HepG2 (cell line): ENCODE measurements around the gene CES3. TPM values are rescaled to one million over a fixed set of nuclear protein-coding genes. Genes with fewer than 3 reads are reported as not detected.

Experiments
- AGO1 ChIP-seq: fragments of 200-400 bp; formaldehyde crosslinking; IDR thresholded peaks from 2 replicates; pipeline ENCODE4 v1.6.1; 2017; ENCODE audit warnings: mild to moderate bottlenecking, low read depth, low read length, moderate library complexity; ENCODE audit not compliant: poor library complexity, severe bottlenecking
- ATF7-NPFF ChIP-seq: sonication (generic); formaldehyde crosslinking; IDR thresholded peaks from 2 replicates; pipeline ENCODE4 v1.8.1; 2023; ENCODE audit warnings: mild to moderate bottlenecking, low read depth, missing genetic modification reagents, moderate library complexity
- CEBPG ChIP-seq: IDR thresholded peaks from 2 replicates; pipeline ENCODE4 v1.6.1; 2016
- DNMT3B ChIP-seq: conservative IDR thresholded peaks from 2 replicates; pipeline ENCODE4 v1.6.1; 2016; ENCODE audit warnings: missing biosample characterization, control low read depth
- E2F5 ChIP-seq: sonication (generic); formaldehyde crosslinking; conservative IDR thresholded peaks from 2 replicates; pipeline ENCODE4 v1.4.0; 2020; ENCODE audit warnings: missing genetic modification reagents
- EEA1 ChIP-seq: sonication (generic); formaldehyde crosslinking; IDR thresholded peaks from 2 replicates; pipeline ENCODE4 v1.5.1; 2020; ENCODE audit warnings: mild to moderate bottlenecking, missing genetic modification reagents, borderline replicate concordance
- GABPB1 ChIP-seq: IDR thresholded peaks from 2 replicates; pipeline ENCODE4 v1.6.1; 2016; ENCODE audit warnings: mild to moderate bottlenecking, missing genetic modification reagents, moderate library complexity, missing compliant biosample characterization
- HIVEP1 ChIP-seq: sonication (generic); formaldehyde crosslinking; IDR thresholded peaks from 2 replicates; pipeline ENCODE4 v1.4.0; 2020; ENCODE audit warnings: mild to moderate bottlenecking, missing genetic modification reagents
- HNF1B ChIP-seq: sonication (generic); formaldehyde crosslinking; IDR thresholded peaks from 2 replicates; pipeline ENCODE4 v1.5.1; 2020; ENCODE audit warnings: mild to moderate bottlenecking, moderate library complexity, missing genetic modification reagents
- NR0B2 ChIP-seq: sonication (generic); formaldehyde crosslinking; IDR thresholded peaks from 2 replicates; pipeline ENCODE4 v1.4.0; 2020; ENCODE audit warnings: mild to moderate bottlenecking, missing genetic modification reagents
- RNF2 ChIP-seq: fragments of 450-650 bp; conservative IDR thresholded peaks from 2 replicates; pipeline ENCODE4 v1.6.1; 2016; ENCODE audit warnings: low read depth
- TAF1 ChIP-seq: sonication (generic); formaldehyde crosslinking; IDR thresholded peaks from 2 replicates; pipeline ENCODE4 v1.4.0; 2020; ENCODE audit warnings: missing genetic modification reagents
- THYN1 ChIP-seq: sonication (generic); formaldehyde crosslinking; IDR thresholded peaks from 2 replicates; pipeline ENCODE4 v1.8.1; 2023; ENCODE audit warnings: low read depth, mild to moderate bottlenecking, moderate library complexity, missing genetic modification reagents, borderline replicate concordance
- TMF1 ChIP-seq: sonication (generic); formaldehyde crosslinking; IDR thresholded peaks from 2 replicates; pipeline ENCODE4 v1.8.1; 2022; ENCODE audit warnings: low read depth, missing genetic modification reagents
- ZBTB20 ChIP-seq: sonication (generic); formaldehyde crosslinking; IDR thresholded peaks from 2 replicates; pipeline ENCODE4 v1.8.1; 2023; ENCODE audit warnings: missing genetic modification reagents, low read depth, mild to moderate bottlenecking, borderline replicate concordance
- ZBTB21 ChIP-seq: sonication (generic); formaldehyde crosslinking; IDR thresholded peaks from 2 replicates; pipeline ENCODE4 v1.4.0; 2020; ENCODE audit warnings: missing genetic modification reagents
- ZBTB8A ChIP-seq: sonication (generic); formaldehyde crosslinking; IDR thresholded peaks from 2 replicates; pipeline ENCODE4 v1.4.0; 2020; ENCODE audit warnings: mild to moderate bottlenecking, low read depth, missing genetic modification reagents, borderline replicate concordance
- ZNF207 ChIP-seq: fragments of 450-650 bp; IDR thresholded peaks from 2 replicates; pipeline ENCODE4 v1.6.1; 2016; ENCODE audit warnings: antibody characterized with exemption, borderline replicate concordance
- ZNF232 ChIP-seq: sonication (generic); formaldehyde crosslinking; IDR thresholded peaks from 2 replicates; pipeline ENCODE4 v1.4.0; 2020; ENCODE audit warnings: missing genetic modification reagents, borderline replicate concordance
- ZNF253 ChIP-seq: sonication (generic); formaldehyde crosslinking; IDR thresholded peaks from 2 replicates; pipeline ENCODE4 v1.8.0; 2022; ENCODE audit warnings: mild to moderate bottlenecking, missing genetic modification reagents, borderline replicate concordance
- ZNF3 ChIP-seq: IDR thresholded peaks from 2 replicates; pipeline ENCODE4 v1.7.0; 2017; ENCODE audit warnings: inconsistent platforms
- ZNF788 ChIP-seq: sonication (generic); formaldehyde crosslinking; IDR thresholded peaks from 2 replicates; pipeline ENCODE4 v1.5.0; 2020; ENCODE audit warnings: mild to moderate bottlenecking, missing genetic modification reagents, borderline replicate concordance
- polyA plus RNA-seq, 8 experiments: library from polyadenylated mRNA; depleted of rRNA in 3 of 8; stranded (reverse) in 7 of 8; unstranded in 1 of 8; fragments of >200 nt; fragmentation: Illumina TruSeq in 4 of 8; extraction: Trizol in 4 of 8; gene quantifications; 2 replicates each; pipeline versions ENCODE4 v1.2.1 to v1.2.3, GENCODE V29; 2011 to 2016; ENCODE audit warnings: low read depth in 4 of 8, missing spikeins in 1 of 8, mixed read lengths in 1 of 8; ENCODE audit not compliant: insufficient read depth in 1 of 8
- total RNA-seq, 5 experiments: library from RNA; depleted of rRNA; stranded (reverse); fragments of >200 nt; fragmentation: Illumina TruSeq; extraction: Trizol; gene quantifications; 2 replicates each; pipeline ENCODE4 v1.2.3, GENCODE V29; 2016; ENCODE audit warnings: low read depth in 1 of 5
- TF ChIP-seq, protein P1 (sequence below): sonication (generic); formaldehyde crosslinking; IDR thresholded peaks from 2 replicates; pipeline ENCODE4 v1.5.0; 2020; ENCODE audit warnings: mild to moderate bottlenecking, missing genetic modification reagents
- TF ChIP-seq, protein P2 (sequence below): sonication (generic); formaldehyde crosslinking; IDR thresholded peaks from 2 replicates; pipeline ENCODE4 v1.5.0; 2020; ENCODE audit warnings: mild to moderate bottlenecking, missing genetic modification reagents

CES3 gene
- total and polyA plus RNA-seq, 2 of the 13 experiments (the other 11 are each of a cell fraction or from before 2014, with no cell fraction given) = 6.6 to 17.4 TPM

DNA sequence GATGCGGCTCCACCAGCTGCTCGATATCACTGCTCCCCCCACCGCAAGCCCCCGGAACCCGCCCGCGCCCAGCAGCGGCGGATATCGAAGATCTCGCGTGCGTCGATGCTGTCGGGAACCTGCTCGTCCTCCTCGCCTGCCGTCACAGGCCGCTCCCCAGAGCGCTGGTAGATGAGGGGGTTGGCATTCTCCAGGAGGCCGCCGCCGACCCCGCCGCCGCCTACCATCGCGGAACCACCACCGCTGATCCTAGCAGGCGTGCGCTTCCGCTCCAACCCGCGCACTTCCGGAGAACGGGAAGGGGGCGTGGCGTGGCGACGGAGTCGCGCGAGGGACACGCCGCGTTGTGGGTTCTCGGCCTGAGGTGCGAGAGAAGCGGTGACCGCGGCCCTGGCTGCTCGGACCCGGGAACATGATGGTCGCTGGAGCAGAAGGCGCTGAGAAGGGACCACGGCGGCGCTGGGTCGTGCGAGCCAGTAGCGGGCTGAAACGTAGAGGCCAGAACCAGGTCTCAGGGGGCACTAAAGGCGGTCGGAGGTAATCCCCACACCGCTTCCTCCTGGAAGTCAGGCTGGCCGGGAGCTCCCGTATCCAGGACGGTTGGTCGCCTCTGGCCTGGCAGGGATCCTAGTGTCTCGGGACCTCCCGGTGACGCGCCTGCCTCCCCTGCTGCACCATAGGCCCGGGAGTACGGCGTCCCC lies 26.8 kb upstream of the CES3 start, which contains the start of gene CIAO2B (continued):
- TF ChIP-seq, protein P1, sequence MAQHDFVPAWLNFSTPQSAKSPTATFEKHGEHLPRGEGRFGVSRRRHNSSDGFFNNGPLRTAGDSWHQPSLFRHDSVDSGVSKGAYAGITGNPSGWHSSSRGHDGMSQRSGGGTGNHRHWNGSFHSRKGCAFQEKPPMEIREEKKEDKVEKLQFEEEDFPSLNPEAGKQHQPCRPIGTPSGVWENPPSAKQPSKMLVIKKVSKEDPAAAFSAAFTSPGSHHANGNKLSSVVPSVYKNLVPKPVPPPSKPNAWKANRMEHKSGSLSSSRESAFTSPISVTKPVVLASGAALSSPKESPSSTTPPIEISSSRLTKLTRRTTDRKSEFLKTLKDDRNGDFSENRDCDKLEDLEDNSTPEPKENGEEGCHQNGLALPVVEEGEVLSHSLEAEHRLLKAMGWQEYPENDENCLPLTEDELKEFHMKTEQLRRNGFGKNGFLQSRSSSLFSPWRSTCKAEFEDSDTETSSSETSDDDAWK (CRISPR knock-in tag) = no peak
- TF ChIP-seq DNMT3B = peak; percentile 85; the same call in 1 of the 2 replicates
- TF ChIP-seq ATF7-NPFF = peak; percentile 95
- peak; percentile 99 for TF ChIP-seq GABPB1 (CRISPR knock-in tag)
- TF ChIP-seq HNF1B = peak; percentile 88
- TF ChIP-seq ZNF788 (CRISPR knock-in tag) = peak; percentile 89; the same call in 1 of the 2 replicates
- 0 out of 2 replicates have a peak, but pooled peaks have one; percentile 42 for TF ChIP-seq CEBPG (CRISPR knock-in tag)
- TF ChIP-seq RNF2 = peak; percentile 84
- peak; percentile 64 for TF ChIP-seq EEA1 (CRISPR knock-in tag)
- TF ChIP-seq ZNF253 (CRISPR knock-in tag) = peak; percentile 47; the same call in 1 of the 2 replicates
- peak; percentile 65 for TF ChIP-seq AGO1
- no peak for TF ChIP-seq THYN1 (CRISPR knock-in tag)
- TF ChIP-seq, protein P2, sequence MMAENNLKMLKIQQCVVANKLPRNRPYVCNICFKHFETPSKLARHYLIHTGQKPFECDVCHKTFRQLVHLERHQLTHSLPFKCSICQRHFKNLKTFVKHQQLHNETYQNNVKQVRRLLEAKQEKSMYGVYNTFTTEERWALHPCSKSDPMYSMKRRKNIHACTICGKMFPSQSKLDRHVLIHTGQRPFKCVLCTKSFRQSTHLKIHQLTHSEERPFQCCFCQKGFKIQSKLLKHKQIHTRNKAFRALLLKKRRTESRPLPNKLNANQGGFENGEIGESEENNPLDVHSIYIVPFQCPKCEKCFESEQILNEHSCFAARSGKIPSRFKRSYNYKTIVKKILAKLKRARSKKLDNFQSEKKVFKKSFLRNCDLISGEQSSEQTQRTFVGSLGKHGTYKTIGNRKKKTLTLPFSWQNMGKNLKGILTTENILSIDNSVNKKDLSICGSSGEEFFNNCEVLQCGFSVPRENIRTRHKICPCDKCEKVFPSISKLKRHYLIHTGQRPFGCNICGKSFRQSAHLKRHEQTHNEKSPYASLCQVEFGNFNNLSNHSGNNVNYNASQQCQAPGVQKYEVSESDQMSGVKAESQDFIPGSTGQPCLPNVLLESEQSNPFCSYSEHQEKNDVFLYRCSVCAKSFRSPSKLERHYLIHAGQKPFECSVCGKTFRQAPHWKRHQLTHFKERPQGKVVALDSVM = peak; percentile 78
- TF ChIP-seq E2F5 (CRISPR knock-in tag) = peak; percentile 58
- no peak for TF ChIP-seq ZBTB8A
- TF ChIP-seq NR0B2 (CRISPR knock-in tag) = peak; percentile 92
- no peak; the same call in 1 of the 2 replicates for TF ChIP-seq TMF1 (CRISPR knock-in tag)
- TF ChIP-seq ZNF3 (CRISPR knock-in tag) = no peak
- peak; percentile 37; the same call in 1 of the 2 replicates for TF ChIP-seq ZBTB21 (CRISPR knock-in tag)
- TF ChIP-seq ZNF207 = no peak
- peak; percentile 96 for TF ChIP-seq ZBTB20 (CRISPR knock-in tag)
- peak; percentile 97 for TF ChIP-seq TAF1 (CRISPR knock-in tag)
- TF ChIP-seq HIVEP1 (CRISPR knock-in tag) = peak; percentile 97
- peak; percentile 80 for TF ChIP-seq ZNF232 (CRISPR knock-in tag)
